SIG-M5 (cell line): ENCODE results near the gene IQCE.
"Not testable (repeated sequence)": the region's sequence is repeated elsewhere in the genome, so short reads cannot be mapped to it uniquely, and the experiment has no call there.

Experiments
- DNase-seq: peaks from one replicate; lab custom pipeline; 2025; lab: John Stamatoyannopoulos, UW

The IQCE gene

DNA sequence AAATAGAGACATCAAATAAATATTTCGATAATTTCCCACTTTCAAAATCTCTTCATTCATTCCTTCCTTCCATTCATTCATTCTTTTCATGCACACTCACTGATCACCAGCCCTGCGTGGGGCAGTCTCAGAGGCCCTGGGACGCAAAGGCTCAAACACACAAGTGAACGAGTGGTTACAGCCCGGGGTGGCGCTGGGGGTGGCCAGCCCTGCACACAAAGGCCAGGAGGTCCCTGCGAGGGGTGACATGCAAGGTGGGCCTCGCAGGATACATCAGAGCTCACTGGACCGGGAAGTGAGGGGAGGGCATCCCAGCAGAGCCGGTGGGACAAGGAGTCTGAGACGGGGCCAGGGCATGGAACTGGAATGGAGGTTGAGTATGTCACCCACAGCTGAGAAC lies 43.1 kb downstream of the IQCE start:
- DNase-seq, result no peak

DNA sequence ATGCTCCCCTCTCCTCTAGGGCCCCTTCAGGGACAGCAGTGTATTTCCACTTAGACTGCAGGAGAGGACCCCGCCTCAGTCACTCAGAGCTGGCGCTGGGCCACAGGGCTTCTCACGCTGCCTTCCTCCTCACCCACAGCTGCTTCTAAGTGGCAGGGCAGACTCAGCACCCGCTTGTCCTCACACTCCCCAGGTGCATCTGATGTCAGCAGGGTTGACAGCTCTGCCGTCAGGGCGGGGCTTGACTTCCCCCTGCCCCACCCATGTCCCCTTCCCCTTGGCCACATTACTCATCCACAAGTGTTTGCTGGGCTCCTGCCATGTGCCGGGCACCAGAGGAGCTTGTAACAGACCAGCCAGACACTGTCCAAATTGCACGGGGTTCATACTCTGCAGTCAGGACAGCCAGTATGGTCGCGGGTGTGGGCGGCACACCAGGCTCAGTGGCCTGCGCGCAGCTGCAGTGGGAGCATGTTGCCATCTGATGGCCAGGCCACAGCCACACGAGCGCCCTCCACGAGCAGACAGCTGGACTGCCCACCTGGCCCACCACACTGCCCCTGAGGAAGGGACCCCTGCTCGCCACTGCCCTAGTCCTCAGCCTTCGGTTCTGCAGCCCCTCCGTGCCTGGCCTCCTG lies 43.7 kb downstream of the IQCE start:
- no peak for DNase-seq

DNA sequence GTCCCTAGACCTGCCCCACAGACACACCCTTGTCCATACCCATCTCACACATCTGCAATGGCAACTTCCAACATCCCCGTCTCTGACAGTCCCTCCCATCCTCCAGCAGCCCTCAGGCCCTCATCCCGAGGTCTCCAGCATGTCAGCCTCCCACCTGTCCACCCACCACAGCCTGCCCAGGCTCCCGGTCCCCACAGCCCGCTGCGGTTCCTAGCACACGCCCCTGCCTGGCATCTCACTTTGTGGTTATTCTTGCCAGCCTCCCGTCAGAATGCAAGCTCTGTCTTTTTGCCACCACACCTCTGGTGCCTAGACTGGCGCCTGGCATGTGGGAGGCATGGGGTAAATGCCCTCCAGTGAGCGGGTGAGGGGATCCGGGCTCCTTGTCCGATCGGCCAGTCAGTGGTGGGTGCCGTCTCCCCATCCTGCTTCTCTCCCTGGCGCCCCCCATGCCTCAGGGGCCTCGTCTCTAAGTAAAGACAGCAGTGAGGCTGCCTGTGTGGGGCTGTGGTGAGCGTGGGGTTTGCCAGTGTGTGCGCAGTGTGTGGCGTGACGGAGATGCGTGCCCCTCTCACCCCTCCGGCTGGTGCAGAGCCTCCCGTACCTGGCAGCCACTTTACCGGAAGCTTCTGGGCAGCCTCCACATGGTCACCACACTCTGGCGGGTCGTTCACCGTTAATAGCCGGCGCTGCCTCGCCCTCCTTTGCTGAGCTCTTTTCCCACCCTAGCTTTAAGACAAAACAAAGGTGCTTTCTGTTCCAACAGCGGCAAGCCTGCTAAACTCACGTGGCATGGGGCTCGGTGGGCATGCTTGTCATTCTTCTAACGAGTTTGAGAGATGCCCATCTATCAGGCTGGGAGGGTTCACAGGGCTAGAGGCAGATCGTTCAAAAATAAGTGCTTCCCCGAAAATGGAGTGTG lies 44.5 kb downstream of the IQCE start:
- no peak for DNase-seq

DNA sequence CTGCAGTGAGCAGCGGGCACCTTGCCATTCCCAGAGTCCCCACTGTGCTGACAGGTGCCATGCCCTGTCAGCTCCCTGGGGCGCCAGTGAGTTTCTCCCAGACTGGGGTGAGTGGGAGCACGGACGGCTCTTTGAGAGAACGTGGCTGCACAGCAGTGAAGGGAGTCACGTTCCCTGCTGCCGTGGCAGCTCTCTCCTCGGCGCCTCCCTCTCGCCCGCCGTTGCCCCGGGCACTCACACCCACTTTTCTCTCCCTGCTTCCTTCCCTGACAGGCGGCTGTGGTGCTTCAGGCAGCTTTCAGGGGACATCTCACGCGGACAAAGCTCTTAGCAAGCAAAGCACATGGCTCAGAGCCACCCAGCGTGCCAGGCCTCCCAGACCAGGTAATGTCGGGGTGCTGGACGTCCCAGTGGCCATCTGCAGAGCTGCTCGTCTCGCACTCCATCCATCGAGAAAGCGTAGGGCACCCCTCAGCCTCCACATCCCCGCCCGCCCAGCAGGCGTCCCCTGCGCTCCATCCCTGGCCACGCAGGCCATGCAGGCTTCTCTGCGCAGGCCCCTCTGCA lies 45.9 kb downstream of the IQCE start:
- DNase-seq, result no peak

DNA sequence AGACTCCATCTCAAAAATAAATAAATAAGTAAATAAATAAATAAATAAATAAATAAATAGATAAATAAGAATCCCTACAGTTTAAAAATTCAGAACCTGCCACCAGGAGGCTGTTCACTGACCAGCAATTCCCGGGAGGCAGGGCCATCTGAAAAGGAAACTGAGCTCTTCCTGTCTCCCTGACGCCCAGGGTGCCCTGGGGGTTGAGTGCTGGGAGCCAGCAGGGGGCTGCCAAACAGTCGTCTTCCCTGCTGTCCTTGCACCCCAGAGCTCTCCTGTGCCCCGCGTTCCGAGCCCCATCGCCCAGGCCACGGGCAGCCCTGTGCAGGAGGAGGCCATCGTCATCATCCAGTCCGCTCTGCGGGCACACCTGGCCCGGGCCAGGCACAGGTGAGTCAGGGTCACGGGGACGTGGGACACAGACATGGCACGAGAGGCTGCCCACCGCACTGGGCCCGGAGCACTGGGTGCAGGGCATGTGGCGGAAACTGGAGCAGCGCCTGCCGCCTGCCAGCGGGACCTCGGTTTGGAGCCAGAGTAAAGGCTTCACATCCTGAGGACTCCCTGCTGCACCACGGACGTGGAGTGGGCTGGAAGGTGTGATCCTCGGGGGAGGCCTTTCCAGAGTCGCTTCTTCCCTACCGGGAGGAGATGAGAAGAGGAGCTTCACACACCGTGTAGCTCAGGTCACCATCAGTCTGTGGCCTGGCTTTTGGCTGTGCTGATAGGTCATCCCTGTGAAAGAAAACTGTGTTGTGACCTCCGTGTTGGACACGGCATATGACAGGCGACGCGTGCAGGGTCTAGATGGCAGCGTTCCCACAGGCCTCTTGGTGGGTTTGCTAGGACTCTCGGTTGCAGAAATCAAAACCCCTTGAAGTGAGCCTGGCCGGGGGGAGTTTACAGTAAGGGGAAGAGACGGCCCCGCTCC lies 47.1 kb downstream of the IQCE start:
- DNase-seq, result no peak

DNA sequence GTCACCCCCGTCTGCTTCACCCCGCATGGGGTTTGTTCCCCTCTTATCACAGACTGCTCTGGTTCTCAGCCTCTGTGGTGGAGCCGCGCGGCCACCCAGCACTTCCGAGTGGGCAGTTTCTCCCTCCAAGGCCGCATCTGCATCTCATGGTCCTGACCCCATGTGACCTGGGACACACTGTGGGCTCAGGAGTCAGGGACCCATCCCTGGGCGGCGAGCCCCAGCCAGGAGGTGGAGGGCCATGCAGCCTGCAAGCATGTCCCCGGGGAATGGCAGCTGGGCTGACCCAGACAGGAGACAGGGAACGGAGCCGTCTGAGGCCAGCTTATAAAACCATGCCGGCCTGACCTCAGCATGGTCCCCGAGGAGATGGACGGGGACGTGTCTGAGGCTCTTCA lies 47.8 kb downstream of the IQCE start:
- DNase-seq, result no peak

DNA sequence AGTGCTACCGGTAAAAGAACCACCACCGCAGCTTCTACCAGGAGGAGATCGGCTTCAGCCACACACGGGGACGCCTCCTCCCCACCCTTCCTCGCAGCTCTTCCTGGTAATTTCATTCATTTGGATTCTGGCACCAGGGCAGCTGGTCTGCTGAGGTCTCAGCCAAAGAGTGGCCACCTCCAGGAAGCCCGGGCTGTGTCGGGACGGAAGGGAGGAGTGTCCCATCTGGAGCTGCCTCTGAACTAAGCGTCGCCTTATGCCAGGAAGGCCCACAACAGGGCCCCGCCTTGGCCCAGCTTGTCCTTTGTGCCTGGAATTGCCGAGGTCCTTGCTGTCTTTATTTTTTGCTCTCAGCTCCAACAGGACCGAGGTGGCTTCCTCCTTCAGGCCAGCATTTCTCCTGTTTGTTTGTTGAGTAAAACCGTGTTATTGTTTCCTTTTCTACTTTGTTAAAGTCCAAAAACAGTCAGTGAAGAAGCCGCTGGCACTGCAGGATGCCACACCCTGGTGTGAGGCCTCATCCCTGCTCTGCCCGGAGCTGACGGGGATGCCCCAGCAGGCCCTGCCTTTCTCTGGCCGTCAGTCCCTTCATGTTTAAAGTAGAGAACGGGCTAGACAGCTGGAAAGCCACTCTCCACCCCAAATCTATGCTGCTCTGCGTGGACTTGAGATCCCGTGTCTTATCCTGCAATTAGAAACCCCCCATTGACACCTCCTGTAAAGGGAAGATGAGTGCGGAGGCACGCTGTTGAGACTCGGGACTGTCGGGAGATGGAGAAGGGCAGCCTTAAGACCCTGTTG lies 48.5 kb downstream of the IQCE start:
- DNase-seq, result no peak

DNA sequence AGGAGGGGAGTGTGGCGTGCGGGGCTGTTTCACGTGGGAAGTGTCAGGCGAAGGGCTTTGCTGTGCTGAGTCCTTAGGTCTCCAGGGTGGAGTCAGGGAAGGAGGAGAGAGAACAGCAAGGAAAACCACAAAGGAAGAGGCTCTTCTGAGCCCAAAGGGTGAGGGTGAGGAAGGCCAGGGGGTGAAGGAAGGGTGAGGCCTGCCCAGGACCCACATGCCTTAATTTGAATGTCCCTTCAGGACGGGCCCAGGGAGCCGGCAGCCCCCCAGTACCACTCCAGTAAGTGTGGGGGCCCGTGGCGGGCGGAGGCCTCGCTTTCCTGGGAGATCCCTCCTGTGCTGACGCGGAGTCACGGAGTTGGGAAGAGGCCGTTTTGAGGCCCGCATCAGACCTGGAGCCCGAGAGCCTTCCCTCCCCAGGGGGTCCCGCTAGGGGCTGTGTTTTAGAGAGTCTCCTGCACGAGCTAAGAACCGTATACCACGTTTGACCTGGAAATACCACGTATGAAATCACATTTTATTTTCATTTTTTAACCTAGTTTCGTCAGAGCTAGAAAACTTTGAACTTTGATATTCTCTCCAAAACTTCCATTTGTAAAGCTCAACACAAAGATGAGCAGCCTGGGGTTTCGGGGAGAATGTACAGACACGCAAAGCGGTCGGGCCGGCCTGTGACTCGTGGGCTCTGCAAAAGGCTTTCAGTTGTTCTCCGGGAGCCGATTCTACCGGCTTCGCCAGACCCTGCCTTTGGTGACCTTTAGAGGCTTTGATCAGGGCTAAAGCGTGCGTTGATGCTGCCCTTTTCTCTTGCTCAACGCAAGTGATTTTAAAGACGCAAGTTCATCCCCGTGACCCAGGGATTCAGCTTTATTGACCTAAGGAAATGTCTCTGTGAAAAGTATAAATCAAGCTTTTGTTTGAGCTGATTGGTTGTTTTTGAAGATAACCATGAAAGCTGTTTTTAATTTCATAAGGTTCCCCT lies 49.4 kb downstream of the IQCE start:
- no peak for DNase-seq

DNA sequence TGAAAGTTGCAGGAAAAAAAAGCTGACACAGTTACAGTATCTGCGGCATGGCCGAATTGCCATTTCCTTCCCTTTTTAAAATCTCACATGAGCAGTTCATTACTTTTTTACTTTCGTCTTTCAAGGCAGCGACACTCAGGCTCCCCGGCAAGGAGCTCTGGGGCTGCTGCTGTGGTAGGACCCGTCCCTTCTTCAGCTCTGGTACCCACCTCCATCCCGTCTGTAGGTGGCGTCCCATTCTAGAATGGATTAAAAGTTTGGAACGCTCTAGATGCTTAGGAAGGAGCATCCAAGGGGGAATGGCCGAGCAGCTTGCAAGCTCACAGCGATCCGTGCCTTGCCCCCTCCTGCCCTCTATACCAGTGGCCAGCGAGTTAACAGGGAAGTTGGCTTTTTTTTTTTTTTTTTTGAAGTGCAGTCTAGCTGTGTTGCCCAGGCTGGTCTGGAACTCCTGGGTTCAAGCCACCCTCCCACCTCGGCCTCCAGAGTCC lies 50.2 kb downstream of the IQCE start:
- no peak for DNase-seq

DNA sequence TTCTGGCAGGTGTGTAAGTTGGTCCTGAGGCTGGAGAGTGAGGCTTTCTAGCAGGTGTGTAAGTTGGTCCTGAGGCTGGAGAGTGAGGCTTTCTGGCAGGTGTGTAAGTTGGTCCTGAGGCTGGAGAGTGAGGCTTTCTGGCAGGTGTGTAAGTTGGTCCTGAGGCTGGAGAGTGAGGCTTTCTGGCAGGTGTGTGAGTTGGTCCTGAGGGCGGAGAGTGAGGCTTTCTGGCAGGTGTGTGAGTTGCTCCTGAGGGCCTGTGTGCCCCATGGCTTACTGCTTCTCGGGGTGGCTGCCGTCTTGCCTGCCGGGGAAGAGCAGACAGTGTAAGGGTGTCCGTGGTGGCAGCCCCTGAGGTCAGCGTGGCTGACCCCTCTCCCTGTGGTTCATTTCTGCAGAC lies 50.9 kb downstream of the IQCE start:
- DNase-seq, result not testable (repeated sequence)

DNA sequence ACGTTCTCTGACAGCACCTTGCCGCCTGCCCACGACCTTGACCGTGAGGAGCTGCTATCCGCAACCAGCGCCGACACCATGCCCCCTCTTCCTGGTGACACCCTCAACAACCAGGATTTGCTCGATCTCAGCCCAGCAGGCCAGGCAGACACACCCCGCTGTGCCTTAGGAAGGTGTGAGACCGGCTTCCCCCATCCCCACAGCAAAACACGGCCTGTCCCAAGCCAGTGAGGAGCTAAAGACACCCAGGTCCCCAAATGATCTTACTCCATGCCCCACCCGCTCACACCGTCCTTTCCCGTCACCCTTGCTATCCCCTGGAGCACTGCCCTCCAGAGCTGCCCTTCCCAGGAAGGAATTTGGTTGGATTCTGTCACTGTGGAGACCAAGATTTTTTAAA lies 51.7 kb downstream of the IQCE start:
- no peak for DNase-seq

DNA sequence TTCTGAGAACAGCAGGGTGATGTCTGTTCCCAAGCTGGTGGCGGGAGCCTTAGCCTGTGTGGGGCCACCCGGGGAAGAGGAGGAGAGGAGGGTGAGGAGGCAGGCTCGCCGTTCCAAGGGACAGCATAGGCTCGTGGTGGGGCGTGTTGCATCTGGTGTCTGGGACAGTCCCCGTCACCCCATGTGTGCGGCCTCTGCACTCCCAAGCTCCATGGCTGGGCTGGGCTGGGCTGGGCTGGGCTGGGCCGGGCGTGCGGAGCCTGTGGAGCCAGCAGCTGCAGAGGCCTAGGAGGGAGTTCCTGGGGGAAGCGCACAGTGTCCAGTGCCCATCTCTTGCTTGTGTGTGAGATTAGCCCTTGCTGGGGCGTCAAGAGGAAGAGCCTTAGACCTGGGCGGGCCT lies 52.1 kb downstream of the IQCE start:
- no peak for DNase-seq

DNA sequence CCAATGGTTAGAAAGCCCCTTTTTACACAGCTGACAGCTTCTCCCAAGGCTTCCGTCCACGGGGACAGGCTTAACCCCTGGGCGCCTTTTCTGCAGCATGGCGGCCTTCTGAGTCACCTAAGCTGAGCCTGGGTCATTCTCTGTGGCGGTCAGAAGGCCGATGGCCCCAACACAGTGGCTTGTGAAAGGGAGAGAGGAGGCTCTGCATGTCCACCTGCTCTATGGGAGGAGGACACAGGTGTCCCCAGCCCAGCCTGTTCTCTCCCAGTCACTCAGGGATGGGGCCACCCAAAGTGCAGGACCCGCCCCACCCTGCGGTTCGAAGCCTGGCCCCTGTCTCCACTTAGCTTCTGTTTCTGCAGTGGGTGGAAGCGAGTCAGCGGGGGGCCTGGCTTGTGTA lies 52.6 kb downstream of the IQCE start:
- DNase-seq, result no peak

DNA sequence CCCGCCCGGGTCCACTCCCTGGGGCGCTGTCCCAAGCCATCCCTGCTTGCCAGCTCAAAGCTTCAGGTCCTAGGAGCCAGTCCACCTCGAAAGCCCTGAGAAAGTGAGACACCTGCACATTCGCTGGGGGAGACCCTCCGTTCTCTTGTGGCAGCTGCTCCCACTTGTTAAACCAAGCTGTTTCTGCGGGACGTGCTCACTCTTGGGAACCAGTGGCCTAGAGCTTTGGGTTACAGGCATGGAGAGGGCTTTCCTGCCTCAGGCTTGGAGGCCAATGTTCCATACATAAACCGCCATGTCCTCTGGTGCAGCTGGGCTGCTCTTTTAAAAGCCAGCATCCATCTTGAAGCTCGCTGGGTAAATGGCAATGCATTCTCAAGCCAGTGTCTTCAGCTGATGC lies 53.1 kb downstream of the IQCE start:
- no peak for DNase-seq

DNA sequence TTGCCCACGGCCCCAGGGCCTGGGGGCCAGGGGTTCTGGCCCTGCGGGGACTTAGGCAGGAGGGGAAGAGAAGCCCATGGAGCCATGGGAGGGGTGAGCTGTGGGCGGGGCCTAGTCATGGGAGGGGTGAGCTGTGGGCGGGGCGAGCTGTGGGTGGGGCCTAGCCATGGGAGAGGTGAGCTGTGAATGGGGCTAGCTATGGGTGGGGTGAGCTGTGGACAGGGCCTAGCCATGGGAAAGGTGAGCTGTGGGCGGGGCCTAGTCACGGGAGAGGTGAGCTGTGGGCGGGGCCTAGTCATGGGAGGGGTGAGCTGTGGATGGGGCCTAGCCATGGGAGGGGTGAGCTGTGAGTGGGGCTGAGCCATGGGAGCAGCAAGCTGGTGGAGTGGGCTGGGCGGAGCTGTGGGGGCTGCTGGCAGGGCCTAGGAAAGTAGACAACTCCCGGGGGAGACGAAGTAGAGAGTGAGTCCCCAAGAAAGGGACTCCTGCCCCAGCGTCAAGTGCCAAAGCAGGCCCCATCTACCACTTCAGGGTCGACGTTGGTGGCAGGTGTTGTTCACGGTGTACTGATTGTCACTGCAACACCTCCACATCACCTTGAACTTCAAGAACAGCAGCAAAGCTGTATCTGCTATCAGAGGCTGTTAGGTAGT lies 53.8 kb downstream of the IQCE start:
- no peak for DNase-seq

DNA sequence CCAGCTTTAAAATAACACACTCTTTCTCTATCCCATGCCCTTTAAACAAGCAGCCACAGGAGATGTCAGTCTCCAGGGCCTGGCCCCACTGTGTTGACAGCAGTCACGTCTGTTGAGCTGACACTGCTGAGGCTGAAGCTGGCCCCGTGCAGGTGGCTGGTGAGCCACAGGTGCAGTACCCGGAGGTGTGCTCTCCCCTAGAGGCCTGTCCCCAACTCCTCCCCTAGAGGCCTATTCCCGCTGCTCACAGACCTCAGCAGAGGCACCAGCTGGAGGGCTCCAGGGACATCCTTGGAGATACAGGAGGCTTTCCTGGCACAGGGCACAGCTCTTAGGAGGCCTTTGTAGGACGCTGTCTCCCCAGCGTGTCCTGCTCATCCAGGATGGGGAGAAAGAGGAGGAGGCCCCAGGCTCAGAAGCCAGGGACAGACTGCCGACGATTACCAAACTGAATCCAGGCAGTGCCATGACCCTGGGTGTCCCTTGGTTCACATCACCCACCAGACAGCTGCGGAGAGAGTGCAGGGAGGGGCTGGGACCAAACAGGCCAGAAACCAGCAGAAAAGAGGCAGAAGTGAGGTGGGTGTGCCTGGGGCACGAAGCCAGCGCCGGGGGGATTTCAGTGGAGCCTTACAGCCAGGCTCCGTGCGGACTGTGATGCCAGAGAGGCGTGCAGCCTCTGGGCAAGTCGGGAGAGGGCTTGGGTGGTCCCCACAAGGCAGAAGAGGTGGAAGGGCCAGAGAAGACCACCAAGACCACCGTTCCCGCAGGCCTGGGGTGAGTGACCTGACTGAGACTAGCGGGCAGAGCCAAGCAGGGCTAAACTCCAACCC lies 54.5 kb downstream of the IQCE start:
- DNase-seq, result no peak

DNA sequence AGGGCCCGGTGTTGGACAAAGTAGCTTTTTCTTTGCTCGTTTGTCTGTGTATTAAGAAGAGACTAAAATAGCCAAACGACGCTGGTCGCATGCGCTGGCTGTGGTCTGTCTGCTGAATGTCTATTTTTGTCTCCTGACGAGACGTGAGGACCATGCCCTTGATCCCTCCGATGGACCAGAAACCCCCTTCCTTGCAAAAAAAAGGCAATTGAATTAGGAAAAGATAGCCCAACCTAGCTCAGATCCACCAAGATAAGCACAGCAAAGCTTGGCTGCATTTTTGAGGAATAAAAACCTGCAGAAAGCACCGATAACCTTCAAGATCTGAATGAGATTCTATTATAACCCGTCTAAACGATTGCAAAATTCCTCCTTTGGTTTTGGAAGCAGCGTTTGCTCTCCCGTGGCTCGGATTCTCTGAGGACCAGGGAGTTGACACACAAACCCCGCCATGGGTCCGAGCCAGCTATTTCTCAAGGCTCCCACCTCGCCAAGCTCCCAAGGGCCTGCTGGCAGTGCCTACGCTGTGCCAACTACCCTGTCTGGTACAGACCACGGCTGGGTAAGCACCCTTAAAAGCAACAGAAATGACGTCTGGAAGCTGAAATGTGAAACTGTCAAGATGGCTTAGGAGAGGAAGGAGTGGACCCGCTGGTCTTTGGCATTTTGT lies 55.3 kb downstream of the IQCE start:
- DNase-seq, result no peak
